CD1c-positive myeloid dendritic cell (primary cell): ENCODE results near the gene CDKN2D.
"Not testable (repeated sequence)": the region's sequence is repeated elsewhere in the genome, so short reads cannot be mapped to it uniquely, and the experiment has no call there.

Experiments used
- DNase-seq: peaks from one replicate; pipeline ENCODE4 v3.0.0-alpha.2; 2016; ENCODE audit errors: extremely low spot score

Gene CDKN2D

GRCh38 chr19:10580979-10581631 lies 12.3 kb upstream of the CDKN2D start:
- peak; percentile 96 for DNase-seq

GRCh38 chr19:10577951-10578350 lies 9.2 kb upstream of the CDKN2D start:
- DNase-seq = no peak

GRCh38 chr19:10575011-10575716 lies 6.4 kb upstream of the CDKN2D start:
- DNase-seq = no peak

- DNase-seq = no peak
These were observed 5.7 kb upstream of the CDKN2D start for GRCh38 chr19:10574462-10574861.

- not testable (repeated sequence) for DNase-seq
These were observed 5.0 kb upstream of the CDKN2D start for GRCh38 chr19:10573793-10574192.

- DNase-seq = no peak
These were observed 535 bp downstream of the CDKN2D start for GRCh38 chr19:10568062-10568825.

GRCh38 chr19:10567656-10568055 lies 1.1 kb downstream of the CDKN2D start:
- no peak for DNase-seq

- DNase-seq = peak; percentile 65
These were observed 1.9 kb downstream of the CDKN2D start for GRCh38 chr19:10566658-10567410.

GRCh38 chr19:10566408-10566657 lies 2.4 kb downstream of the CDKN2D start:
- DNase-seq = peak; percentile 13

GRCh38 chr19:10565567-10566407 lies 3.0 kb downstream of the CDKN2D start, which contains the start of gene KRI1:
KRI1 (minus strand) TSS chr19:10566010; CDS start chr19:10565999, 11 bp downstream.
- DNase-seq = peak; percentile 99

GRCh38 chr19:10565028-10565566 lies 3.7 kb downstream of the CDKN2D start:
- DNase-seq = no peak

GRCh38 chr19:10562609-10563008 lies 6.2 kb downstream of the CDKN2D start:
- no peak for DNase-seq

GRCh38 chr19:10560154-10560553 lies 8.6 kb downstream of the CDKN2D start:
- DNase-seq = no peak

- no peak for DNase-seq
These were observed 11.1 kb downstream of the CDKN2D start for GRCh38 chr19:10557603-10558197.

- no peak for DNase-seq
These were observed 13.2 kb downstream of the CDKN2D start for GRCh38 chr19:10555610-10555973.

GRCh38 chr19:10554760-10555609 lies 13.8 kb downstream of the CDKN2D start:
- DNase-seq = no peak

GRCh38 chr19:10553943-10554381 lies 14.8 kb downstream of the CDKN2D start:
- DNase-seq = no peak

GRCh38 chr19:10553087-10553667 lies 15.6 kb downstream of the CDKN2D start:
- DNase-seq = no peak

- DNase-seq = no peak
These were observed 16.2 kb downstream of the CDKN2D start for GRCh38 chr19:10552510-10553053.
